Body of pancreas (tissue), 4 donors: ENCODE data around the gene BEND3. TPM values are rescaled to one million over a fixed set of nuclear protein-coding genes. Genes with fewer than 3 reads are reported as not detected.

Experiments
- ATAC-seq: fragments of 150-250 bp; one replicate; pipeline ENCODE4 v1.9.1; 2016
- DNase-seq, 4 donors: peaks; one replicate each; pipeline ENCODE4 v3.0.0-alpha.2; 2019
- H3K27ac ChIP-seq, 4 donors: fragments of 200-600 bp; sonication (generic); 1 replicate in 3 of 4; 2 replicates in 1 of 4; pipeline versions ENCODE4 v1.5.1 to v1.6.1; 2016 to 2019; ENCODE audit warnings: mild to moderate bottlenecking in 1 of 4, mixed read lengths in 1 of 4, moderate library complexity in 1 of 4
- H3K27me3 ChIP-seq, 2 donors: fragments of 200-600 bp; sonication (generic); one replicate each; pipeline ENCODE4 v1.6.0; 2016; ENCODE audit warnings: mild to moderate bottlenecking in 1 of 2
- H3K36me3 ChIP-seq, 2 donors: fragments of 200-600 bp; sonication (generic); replicated peaks in 1 of 2; 2 replicates each; pipeline ENCODE4 v1.5.1; 2016; ENCODE audit warnings: low read depth in 2 of 2; ENCODE audit not compliant: insufficient read depth in 1 of 2
- H3K4me1 ChIP-seq: fragments of 200-600 bp; sonication (generic); one replicate; pipeline ENCODE4 v1.6.0; 2016
- H3K4me3 ChIP-seq, 2 donors: fragments of 200-600 bp; sonication (generic); 1 replicate in 1 of 2; 2 replicates in 1 of 2; pipeline ENCODE4 v1.5.1; 2016 to 2019
- H3K9me3 ChIP-seq, 3 donors: fragments of 200-600 bp; sonication (generic); 1 replicate in 2 of 3; 2 replicates in 1 of 3; pipeline ENCODE4 v1.5.1; 2016
- POLR2A ChIP-seq, 3 donors: fragments of 450-650 bp; IDR thresholded peaks; one replicate each; pipeline ENCODE4 v1.6.1; 2016; ENCODE audit warnings: antibody characterized with exemption in 3 of 3, mild to moderate bottlenecking in 2 of 3
- WGBS, 2 donors: methylation state at CpG; one replicate each; pipeline ENCODE4 v1.1.5; 2017; 5-methylcytosine and 5-hydroxymethylcytosine counted together
- intact Hi-C: fragments of 100-400 bp; cut with DNase I; formaldehyde crosslinking; loops from one replicate; pipeline ENCODE4 v1.15.1; 2023
- total RNA-seq, 2 donors: library from RNA; depleted of rRNA; stranded (reverse); fragments of >200 nt; gene quantifications; one replicate each; pipeline ENCODE4 v1.1.0, GENCODE V29; 2016
- TF ChIP-seq, protein P1 (sequence below), 7 experiments: fragments of 450-650 bp in 4 of 7; fragments of 200-600 bp in 3 of 7; sonication (generic) in 3 of 7; IDR thresholded peaks; one replicate each; pipeline ENCODE4 v1.5.1; 2016 to 2019; ENCODE audit warnings: antibody characterized with exemption in 7 of 7

The BEND3 gene
- total RNA-seq, 2 donors from 2014 or later, result 2.1 to 4.0 TPM

DNA sequence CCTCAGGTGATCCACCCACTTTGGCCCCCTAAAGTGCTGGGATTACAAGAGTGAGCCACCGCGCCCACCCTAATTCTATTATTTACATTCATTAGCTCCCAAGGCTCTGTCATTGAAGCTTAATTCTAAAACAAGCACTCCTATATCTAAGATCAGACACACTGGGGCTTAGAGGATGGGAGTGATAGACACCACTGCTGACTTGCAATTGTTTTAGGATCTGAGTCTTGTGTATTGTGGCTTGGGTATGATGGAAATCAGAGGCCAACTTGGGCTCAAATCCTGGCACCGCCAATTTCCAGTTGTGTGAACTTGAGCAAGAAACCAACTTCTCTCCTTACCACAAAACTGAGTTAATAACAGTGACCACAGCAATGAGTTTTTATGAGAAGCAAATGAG is 52.6 kb downstream of the BEND3 start:
- Histone ChIP-seq H3K4me3 (no peak overlapping the region), H3K36me3 (no peaks in the 10 kb centered on the region), H3K4me1 (peaks cover 15% of the 10 kb centered on the region), H3K27ac (no peak overlapping the region), H3K9me3 (no peaks in the 10 kb centered on the region), H3K27me3 (no peaks in the 10 kb centered on the region)
- WGBS, 2 donors, result 98% methylated on average over 3 of the region's 3 CpGs
- intact Hi-C loops, result no loop called here
- no peak for ATAC-seq
- TF ChIP-seq, protein P1, sequence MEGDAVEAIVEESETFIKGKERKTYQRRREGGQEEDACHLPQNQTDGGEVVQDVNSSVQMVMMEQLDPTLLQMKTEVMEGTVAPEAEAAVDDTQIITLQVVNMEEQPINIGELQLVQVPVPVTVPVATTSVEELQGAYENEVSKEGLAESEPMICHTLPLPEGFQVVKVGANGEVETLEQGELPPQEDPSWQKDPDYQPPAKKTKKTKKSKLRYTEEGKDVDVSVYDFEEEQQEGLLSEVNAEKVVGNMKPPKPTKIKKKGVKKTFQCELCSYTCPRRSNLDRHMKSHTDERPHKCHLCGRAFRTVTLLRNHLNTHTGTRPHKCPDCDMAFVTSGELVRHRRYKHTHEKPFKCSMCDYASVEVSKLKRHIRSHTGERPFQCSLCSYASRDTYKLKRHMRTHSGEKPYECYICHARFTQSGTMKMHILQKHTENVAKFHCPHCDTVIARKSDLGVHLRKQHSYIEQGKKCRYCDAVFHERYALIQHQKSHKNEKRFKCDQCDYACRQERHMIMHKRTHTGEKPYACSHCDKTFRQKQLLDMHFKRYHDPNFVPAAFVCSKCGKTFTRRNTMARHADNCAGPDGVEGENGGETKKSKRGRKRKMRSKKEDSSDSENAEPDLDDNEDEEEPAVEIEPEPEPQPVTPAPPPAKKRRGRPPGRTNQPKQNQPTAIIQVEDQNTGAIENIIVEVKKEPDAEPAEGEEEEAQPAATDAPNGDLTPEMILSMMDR (IDR thresholded peaks at IDR 0.05), result no peak
- no peak for TF ChIP-seq POLR2A (IDR thresholded peaks at IDR 0.05)
- no peak for DNase-seq

DNA sequence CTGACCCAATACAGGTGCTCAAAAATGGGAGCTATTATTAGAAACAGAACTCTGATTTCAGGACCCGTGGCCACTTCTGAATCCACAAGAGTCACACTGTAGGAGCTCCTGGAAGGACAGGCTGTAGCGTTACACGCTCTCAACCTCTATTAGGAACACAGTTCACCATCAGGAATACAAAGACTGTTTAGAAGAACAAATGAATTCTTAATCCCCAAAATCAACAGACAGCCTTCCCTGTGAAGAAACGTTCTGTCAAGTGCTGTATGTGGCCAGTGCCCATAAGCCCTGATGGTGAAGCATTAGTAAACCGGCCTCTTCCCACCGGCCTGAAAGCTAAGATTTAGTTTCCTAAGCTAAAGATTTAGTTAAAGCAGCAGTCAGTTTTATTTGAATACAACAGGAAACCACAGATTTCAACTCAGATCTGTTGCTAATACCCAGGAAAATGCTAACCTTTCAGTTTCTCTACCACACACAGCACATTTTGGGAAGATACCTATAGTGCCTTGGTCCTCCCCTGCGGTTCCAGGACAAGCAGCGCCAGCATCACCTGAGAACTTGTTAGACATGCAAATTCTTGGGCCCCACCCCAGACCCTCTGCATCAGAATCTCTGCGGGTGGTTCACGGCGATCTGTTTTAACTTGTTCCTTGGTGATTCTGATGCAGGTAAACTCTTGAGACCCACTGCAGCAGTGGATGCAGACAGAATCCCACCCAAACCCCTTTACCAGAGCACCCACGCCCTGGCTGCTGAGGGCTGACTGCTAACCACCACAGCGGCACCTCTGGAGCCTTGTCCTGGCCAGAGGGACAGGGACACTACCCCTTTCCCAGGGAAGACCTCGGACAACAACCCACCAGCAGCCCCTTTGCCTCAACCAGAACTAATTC is 53.9 kb downstream of the BEND3 start:
- intact Hi-C loops, result no loop called here
- H3K4me3 ChIP-seq, result no peak overlapping the region
- H3K9me3 ChIP-seq, result no peaks in the 10 kb centered on the region
- DNase-seq (no peak), ATAC-seq (no peak)
- H3K27me3 ChIP-seq, result no peaks in the 10 kb centered on the region
- H3K36me3 ChIP-seq, result no peaks in the 10 kb centered on the region
- no peak for TF ChIP-seq POLR2A (IDR thresholded peaks at IDR 0.05)
- TF ChIP-seq, protein P1 (IDR thresholded peaks at IDR 0.05), result no peak
- WGBS, 2 donors, result 49 to 70% methylated on average over 10 to 14 of the region's 14 CpGs
- H3K4me1 ChIP-seq, result peaks cover 11% of the 10 kb centered on the region
- H3K27ac ChIP-seq, result no peak overlapping the region

DNA sequence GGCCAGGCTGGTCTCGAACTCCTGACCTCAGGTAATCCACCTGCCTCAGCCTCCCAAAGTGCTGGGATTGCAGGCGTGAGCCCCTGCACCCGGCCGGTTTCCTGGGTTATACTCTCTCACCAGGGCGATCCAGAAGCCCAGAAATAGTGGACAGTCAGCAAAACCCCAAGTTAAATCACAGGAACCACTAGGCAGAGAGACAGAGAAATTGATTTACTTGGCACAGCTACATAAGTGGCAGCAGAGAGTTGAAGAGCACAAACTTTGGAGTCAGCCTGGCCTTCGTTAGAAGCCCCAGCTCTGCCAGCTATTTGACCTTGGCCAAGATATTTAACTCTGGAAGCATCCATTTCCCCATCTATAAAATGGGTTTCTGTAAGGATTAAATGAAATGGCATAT is 54.6 kb downstream of the BEND3 start:
- no peak for ATAC-seq
- 69 to 76% methylated on average over 6 of the region's 6 CpGs for WGBS, 2 donors
- no peak for TF ChIP-seq POLR2A (IDR thresholded peaks at IDR 0.05)
- TF ChIP-seq, protein P1 (IDR thresholded peaks at IDR 0.05), result no peak

DNA sequence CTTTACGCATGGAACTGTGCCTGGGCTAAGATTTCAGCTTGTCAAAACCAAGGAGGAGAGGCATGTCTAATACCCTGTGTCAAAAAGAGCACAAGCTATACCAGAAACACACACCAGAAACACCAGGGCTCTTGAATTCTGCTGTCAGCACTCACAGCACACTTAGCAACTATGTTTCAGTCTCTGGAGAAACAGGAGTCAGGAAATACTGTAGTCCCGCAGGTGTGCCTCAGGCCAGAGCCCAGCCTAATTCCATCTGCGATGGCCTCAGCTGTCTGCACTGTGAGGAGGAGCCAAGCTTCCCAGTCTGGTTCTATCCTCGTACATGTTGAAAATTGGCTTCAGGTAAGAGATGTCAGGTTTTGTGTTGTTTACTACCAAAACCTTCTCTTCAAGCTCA is 55.7 kb downstream of the BEND3 start:
- no peak for ATAC-seq
- TF ChIP-seq POLR2A (IDR thresholded peaks at IDR 0.05), result no peak
- TF ChIP-seq, protein P1 (IDR thresholded peaks at IDR 0.05), result no peak
- Histone ChIP-seq H3K36me3 (no peaks in the 10 kb centered on the region), H3K27me3 (no peaks in the 10 kb centered on the region), H3K27ac (no peak overlapping the region), H3K4me1 (peaks cover 3% of the 10 kb centered on the region), H3K4me3 (no peak overlapping the region), H3K9me3 (no peaks in the 10 kb centered on the region)
- intact Hi-C loops, result no loop called here
- WGBS, 2 donors, result 87% methylated on average over 4 of the region's 4 CpGs
- no peak for DNase-seq

More for the DNA sequence above, 54.6 kb downstream of the BEND3 start:
- H3K9me3 ChIP-seq, result no peaks in the 10 kb centered on the region
- H3K27ac ChIP-seq, result no peak overlapping the region
- DNase-seq, result no peak
- intact Hi-C loops, result no loop called here
- H3K27me3 ChIP-seq, result no peaks in the 10 kb centered on the region
- H3K36me3 ChIP-seq, result no peaks in the 10 kb centered on the region
- H3K4me1 ChIP-seq, result peaks cover 11% of the 10 kb centered on the region
- H3K4me3 ChIP-seq, result no peak overlapping the region

DNA sequence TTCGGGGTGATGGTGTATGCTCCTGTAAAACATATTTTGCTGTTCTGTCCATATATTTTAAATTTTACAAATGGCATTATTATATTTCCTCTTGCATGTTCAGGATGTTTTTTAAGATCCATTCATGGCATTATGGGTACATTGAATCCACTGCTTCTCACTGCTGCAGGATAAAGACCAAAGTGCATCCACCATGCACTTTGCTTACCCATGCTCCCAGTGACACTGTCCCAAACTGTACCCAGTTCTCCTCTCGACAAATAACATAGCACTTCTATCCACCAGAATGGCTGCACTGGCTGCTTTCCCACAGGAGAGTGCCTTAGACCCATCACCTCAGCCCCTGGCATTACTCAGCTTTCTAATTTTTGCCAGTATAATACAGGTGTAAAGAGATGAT is 57.6 kb downstream of the BEND3 start:
- Histone ChIP-seq H3K27ac (no peak overlapping the region), H3K27me3 (no peaks in the 10 kb centered on the region), H3K36me3 (no peaks in the 10 kb centered on the region), H3K9me3 (no peaks in the 10 kb centered on the region), H3K4me3 (no peak overlapping the region), H3K4me1 (no peaks in the 10 kb centered on the region)
- DNase-seq, result no peak
- ATAC-seq, result no peak
- TF ChIP-seq, protein P1 (IDR thresholded peaks at IDR 0.05), result no peak
- no peak for TF ChIP-seq POLR2A (IDR thresholded peaks at IDR 0.05)
- WGBS, 2 donors, result 56 to 86% methylated on average over 2 of the region's 2 CpGs
- intact Hi-C loops, result no loop called here
